Measurements from ENCODE around the gene NKX2-2.
A peak's percentile ranks its signal among the peaks of the same experiment; 100 is the strongest.

The NKX2-2 gene

GRCh38 chr20:21513881-21514540, at the start of gene NKX2-2:
Gene NKX2-2 (minus strand): TSS chr20:21514064. CDS start chr20:21513669, 395 bp downstream.
- peak; percentile 33 for DNase-seq

- DNase-seq = no peak
Measured at GRCh38 chr20:21562656-21563055, 48.8 kb upstream of the NKX2-2 start.

GRCh38 chr20:21559305-21559704, 45.4 kb upstream of the NKX2-2 start:
- no peak for DNase-seq

GRCh38 chr20:21557241-21558020, 43.6 kb upstream of the NKX2-2 start:
- DNase-seq = no peak

GRCh38 chr20:21556398-21556797, 42.5 kb upstream of the NKX2-2 start:
- no peak for DNase-seq

GRCh38 chr20:21555470-21556120, 41.7 kb upstream of the NKX2-2 start:
- DNase-seq = no peak

- DNase-seq = no peak
Measured at GRCh38 chr20:21554985-21555384, 41.1 kb upstream of the NKX2-2 start.

GRCh38 chr20:21554376-21554890, 40.6 kb upstream of the NKX2-2 start:
- DNase-seq = no peak

GRCh38 chr20:21550587-21550986, 36.7 kb upstream of the NKX2-2 start:
- no peak for DNase-seq

- no peak for DNase-seq
Measured at GRCh38 chr20:21548390-21549035, 34.6 kb upstream of the NKX2-2 start.

- DNase-seq = no peak
Measured at GRCh38 chr20:21546355-21546754, 32.5 kb upstream of the NKX2-2 start.

GRCh38 chr20:21539512-21539911, 25.6 kb upstream of the NKX2-2 start:
- no peak for DNase-seq

GRCh38 chr20:21534886-21535285, 21.0 kb upstream of the NKX2-2 start:
- no peak for DNase-seq

- DNase-seq = peak; percentile 97
Measured at GRCh38 chr20:21534453-21534852, 20.6 kb upstream of the NKX2-2 start.

- peak; percentile 68 for DNase-seq
Measured at GRCh38 chr20:21529863-21530262, 16.0 kb upstream of the NKX2-2 start.

GRCh38 chr20:21528870-21529269, 15.0 kb upstream of the NKX2-2 start:
- DNase-seq = no peak

- DNase-seq = no peak
Measured at GRCh38 chr20:21527908-21528307, 14.0 kb upstream of the NKX2-2 start.

- no peak for DNase-seq
Measured at GRCh38 chr20:21526776-21527175, 12.9 kb upstream of the NKX2-2 start.

GRCh38 chr20:21523895-21524294, 10.0 kb upstream of the NKX2-2 start:
- DNase-seq = no peak

- DNase-seq = no peak
Measured at GRCh38 chr20:21523281-21523868, 9.5 kb upstream of the NKX2-2 start.

- peak; percentile 48 for DNase-seq
Measured at GRCh38 chr20:21522481-21523280, 8.8 kb upstream of the NKX2-2 start.

Measured in NCI-H345 (cell line).